ENCODE measurements around the gene RBAK. TPM values are rescaled to one million over a fixed set of nuclear protein-coding genes. Genes with fewer than 3 reads are reported as not detected.

Gene RBAK
- total RNA-seq, 1 experiment from 2014 or later = 2.4 TPM

- DNase-seq (ENCODE audit: low read depth) = no peak
- in situ Hi-C loops (cut with HindIII; ENCODE audit: low pct_unique_long_range_greater_than_20kb, low sequenced_read_pairs) = no loop called here
These were observed 70.7 kb downstream of the RBAK start for GRCh38 chr7:5116359-5116758.

- in situ Hi-C loops (cut with HindIII; ENCODE audit: low pct_unique_long_range_greater_than_20kb, low sequenced_read_pairs) = no loop called here
- DNase-seq (ENCODE audit: low read depth) = no peak
These were observed 71.7 kb downstream of the RBAK start for GRCh38 chr7:5117095-5117970.

Other genes with a start within 250 kb of the RBAK start
- gene PAPOLB, start 183.8 kb upstream of the RBAK start, total RNA-seq (2014; rRNA removed; shearing (Covaris generic); ENCODE audit: low replicate concordance) = not detected in 2 replicates
- 2.2 TPM in 1 of 2 replicates, not detected in the other for gene RADIL, start 162.1 kb upstream of the RBAK start, total RNA-seq (2014; rRNA removed; shearing (Covaris generic); ENCODE audit: low replicate concordance)
- not detected in 2 replicates for gene MMD2, start 86.7 kb upstream of the RBAK start, total RNA-seq (2014; rRNA removed; shearing (Covaris generic); ENCODE audit: low replicate concordance)
- 80.4 and 83.1 TPM in 2 replicates for gene WIPI2, start 144.4 kb downstream of the RBAK start, total RNA-seq (2014; rRNA removed; shearing (Covaris generic); ENCODE audit: low replicate concordance)
- 23.8 and 30.2 TPM in 2 replicates for gene SLC29A4, start 237.1 kb downstream of the RBAK start, total RNA-seq (2014; rRNA removed; shearing (Covaris generic); ENCODE audit: low replicate concordance)

Measured in Caki2 (cell line).